GM03348 (cell line): ENCODE measurements around the gene CHST11.

Experiments used
- DNase-seq: peaks from one replicate; pipeline ENCODE4 v3.0.0; 2012; ENCODE audit warnings: low spot score

Gene CHST11

GRCh38 chr12:104699489-104700190 is 242.9 kb downstream of the CHST11 start:
- DNase-seq, result peak; percentile 47

GRCh38 chr12:104700324-104700723 is 243.6 kb downstream of the CHST11 start:
- no peak for DNase-seq

- DNase-seq, result no peak
These were observed 244.6 kb downstream of the CHST11 start for GRCh38 chr12:104701301-104701700.

- DNase-seq, result no peak
These were observed 245.0 kb downstream of the CHST11 start for GRCh38 chr12:104701756-104702155.

GRCh38 chr12:104702565-104703139 is 245.9 kb downstream of the CHST11 start:
- peak; percentile 76 for DNase-seq

GRCh38 chr12:104703372-104703771 is 246.6 kb downstream of the CHST11 start:
- DNase-seq, result no peak

- no peak for DNase-seq
These were observed 247.6 kb downstream of the CHST11 start for GRCh38 chr12:104704224-104704779.

- no peak for DNase-seq
These were observed 250.4 kb downstream of the CHST11 start for GRCh38 chr12:104707194-104707593.

GRCh38 chr12:104707794-104708558 is 251.2 kb downstream of the CHST11 start:
- DNase-seq, result no peak

- no peak for DNase-seq
These were observed 252.1 kb downstream of the CHST11 start for GRCh38 chr12:104708891-104709290.

- DNase-seq, result no peak
These were observed 253.1 kb downstream of the CHST11 start for GRCh38 chr12:104709692-104710435.

GRCh38 chr12:104710940-104711689 is 254.4 kb downstream of the CHST11 start:
- DNase-seq, result peak; percentile 89

GRCh38 chr12:104712477-104712876 is 255.7 kb downstream of the CHST11 start:
- DNase-seq, result no peak

GRCh38 chr12:104712968-104713367 is 256.2 kb downstream of the CHST11 start:
- DNase-seq, result no peak

GRCh38 chr12:104713444-104713843 is 256.7 kb downstream of the CHST11 start:
- DNase-seq, result no peak

- DNase-seq, result no peak
These were observed 257.6 kb downstream of the CHST11 start for GRCh38 chr12:104714369-104714768.

- no peak for DNase-seq
These were observed 259.4 kb downstream of the CHST11 start for GRCh38 chr12:104716172-104716571.

- DNase-seq, result peak; percentile 63
These were observed 261.7 kb downstream of the CHST11 start for GRCh38 chr12:104718304-104718929.

GRCh38 chr12:104719700-104720338 is 263.1 kb downstream of the CHST11 start:
- DNase-seq, result no peak

- DNase-seq, result peak; percentile 50
These were observed 263.7 kb downstream of the CHST11 start for GRCh38 chr12:104720339-104721038.
